Gastroesophageal sphincter (tissue), 3 donors: Measurements from ENCODE around the gene CLASRP.

Source experiments
- CTCF ChIP-seq, 4 experiments: fragments of 200-600 bp in 2 of 4; fragments of 450-650 bp in 2 of 4; sonication (generic) in 1 of 4; IDR thresholded peaks; one replicate each; pipeline ENCODE4 v1.5.1; 2017 to 2019; ENCODE audit warnings: antibody characterized with exemption in 4 of 4, mild to moderate bottlenecking in 2 of 4, moderate library complexity in 2 of 4
- POLR2A ChIP-seq, 2 donors: fragments of 450-650 bp; IDR thresholded peaks; one replicate each; pipeline ENCODE4 v1.6.1; 2017; ENCODE audit warnings: antibody characterized with exemption in 2 of 2, mild to moderate bottlenecking in 2 of 2, moderate library complexity in 1 of 2

- TF ChIP-seq CTCF (IDR thresholded peaks at IDR 0.05) (no peak), POLR2A (IDR thresholded peaks at IDR 0.05) (no peak)
Observed at GRCh38 chr19:45100846-45101252, 62.0 kb downstream of the CLASRP start.
